A673 (cell line): ENCODE results near the gene SLC2A4RG.

ENCODE experiments used
- CTCF ChIP-seq: fragments of 300-800, 200-600 bp; sonication (generic); conservative IDR thresholded peaks from 2 replicates; pipeline ENCODE4 v1.5.1; 2017; ENCODE audit warnings: low read depth, mild to moderate bottlenecking, antibody characterized with exemption, low read length, moderate library complexity, mixed read lengths
- EZH2 ChIP-seq: fragments of 200-600 bp; sonication (generic); IDR thresholded peaks from 2 replicates; pipeline ENCODE4 v1.6.1; 2017; ENCODE audit warnings: borderline replicate concordance, low read depth, mild to moderate bottlenecking, mixed read lengths, antibody characterized with exemption, low read length; ENCODE audit not compliant: poor library complexity, severe bottlenecking

- TF ChIP-seq CTCF (no peak), EZH2 (no peak)
Measured at GRCh38 chr20:63772781-63773518, 33.4 kb downstream of the SLC2A4RG start.
